SK-N-SH treated with all-trans-retinoic acid at 6 μM for 48 hours (cell line): ENCODE results near the gene CD200R1L.

Source experiments
- ATAC-seq: fragments of 200-7000 bp; cut with Tn5 transposase; 3 replicates; pipeline ENCODE4 v1.9.1; 2020; ENCODE audit warnings: mild to moderate bottlenecking, moderate library complexity
- ARNTL ChIP-seq: fragments of 450-650 bp; formaldehyde crosslinking; IDR thresholded peaks from 2 replicates; pipeline ENCODE4 v1.5.0; 2020; ENCODE audit warnings: low read depth, mild to moderate bottlenecking, moderate library complexity, borderline replicate concordance
- BACH2 ChIP-seq: fragments of 250-450 bp; sonication (Bioruptor Pico); IDR thresholded peaks from 2 replicates; pipeline ENCODE4 v1.9.0; 2021; ENCODE audit warnings: mild to moderate bottlenecking, borderline replicate concordance
- CSRNP3 ChIP-seq: fragments of 250-450 bp; sonication (Bioruptor Pico); IDR thresholded peaks from 2 replicates; pipeline ENCODE4 v1.5.1; 2021; ENCODE audit warnings: mild to moderate bottlenecking, moderate library complexity
- ESRRG ChIP-seq: fragments of 250-450 bp; sonication (Bioruptor Pico); IDR thresholded peaks from 2 replicates; pipeline ENCODE4 v1.6.1; 2021; ENCODE audit warnings: mild to moderate bottlenecking
- GLIS3 ChIP-seq: fragments of 250-450 bp; sonication (Bioruptor Pico); IDR thresholded peaks from 2 replicates; pipeline ENCODE4 v1.5.0; 2020; ENCODE audit warnings: mild to moderate bottlenecking, moderate library complexity
- ISL1 ChIP-seq: fragments of 250-450 bp; sonication (Bioruptor Pico); IDR thresholded peaks from 2 replicates; pipeline ENCODE4 v2.1.2; 2022; ENCODE audit warnings: mild to moderate bottlenecking, moderate library complexity
- OSR1 ChIP-seq: fragments of 250-450 bp; sonication (Bioruptor Pico); IDR thresholded peaks from 2 replicates; pipeline ENCODE4 v1.8.0; 2022; ENCODE audit warnings: moderate library complexity, mild to moderate bottlenecking, inconsistent platforms
- PATZ1 ChIP-seq: fragments of 250-450 bp; sonication (Bioruptor Pico); IDR thresholded peaks from 2 replicates; pipeline ENCODE4 v1.8.0; 2020; ENCODE audit warnings: mild to moderate bottlenecking, moderate library complexity, borderline replicate concordance
- POU6F1 ChIP-seq: fragments of 250-450 bp; sonication (Bioruptor Pico); IDR thresholded peaks from 2 replicates; pipeline ENCODE4 v1.8.0; 2021; ENCODE audit warnings: low read depth, mild to moderate bottlenecking, moderate library complexity, borderline replicate concordance
- PPARA ChIP-seq: fragments of 250-450 bp; sonication (Bioruptor Pico); IDR thresholded peaks from 2 replicates; pipeline ENCODE4 v1.5.0; 2020; ENCODE audit warnings: mild to moderate bottlenecking, borderline replicate concordance
- RARB ChIP-seq: fragments of 250-450 bp; sonication (Bioruptor Pico); IDR thresholded peaks from 2 replicates; pipeline ENCODE4 v1.8.0; 2021; ENCODE audit warnings: mild to moderate bottlenecking, moderate library complexity
- TCF4 ChIP-seq: fragments of 250-450 bp; sonication (Bioruptor Pico); IDR thresholded peaks from 2 replicates; pipeline ENCODE4 v1.8.0; 2021; ENCODE audit warnings: mild to moderate bottlenecking, moderate library complexity, borderline replicate concordance
- TOX ChIP-seq: fragments of 250-450 bp; sonication (Bioruptor Pico); IDR thresholded peaks from 2 replicates; pipeline ENCODE4 v1.8.0; 2021; ENCODE audit warnings: mild to moderate bottlenecking, moderate library complexity, borderline replicate concordance
- TSHZ2 ChIP-seq: fragments of 250-450 bp; sonication (Bioruptor Pico); IDR thresholded peaks from 2 replicates; pipeline ENCODE4 v1.5.0; 2020; ENCODE audit warnings: mild to moderate bottlenecking, moderate library complexity
- ZC3H10 ChIP-seq: fragments of 250-450 bp; sonication (Bioruptor Pico); IDR thresholded peaks from 2 replicates; pipeline ENCODE4 v1.5.1; 2021; ENCODE audit warnings: mild to moderate bottlenecking, moderate library complexity
- ZFP3 ChIP-seq: fragments of 250-450 bp; sonication (Bioruptor Pico); IDR thresholded peaks from 2 replicates; pipeline ENCODE4 v1.5.0; 2020; ENCODE audit warnings: mild to moderate bottlenecking, moderate library complexity
- ZFP30 ChIP-seq: fragments of 450-650 bp; formaldehyde crosslinking; IDR thresholded peaks from 2 replicates; pipeline ENCODE4 v1.5.0; 2022; ENCODE audit warnings: mild to moderate bottlenecking, moderate library complexity
- ZNF565 ChIP-seq: fragments of 450-650 bp; formaldehyde crosslinking; conservative IDR thresholded peaks from 2 replicates; pipeline ENCODE4 v1.5.0; 2020; ENCODE audit warnings: low read depth, mild to moderate bottlenecking, moderate library complexity
- ZNF70 ChIP-seq: fragments of 450-650 bp; formaldehyde crosslinking; IDR thresholded peaks from 2 replicates; pipeline ENCODE4 v1.5.0; 2020; ENCODE audit warnings: mild to moderate bottlenecking, moderate library complexity
- ZNF8 ChIP-seq: fragments of 450-650 bp; formaldehyde crosslinking; IDR thresholded peaks from 2 replicates; pipeline ENCODE4 v1.5.0; 2020; ENCODE audit warnings: mild to moderate bottlenecking, moderate library complexity

Gene CD200R1L

GRCh38 chr3:112822064-112823055 is 24.3 kb downstream of the CD200R1L start:
- TF ChIP-seq ZFP3 (CRISPR knock-in tag) (no peak), BACH2 (CRISPR knock-in tag) (no peak)
- ATAC-seq: no peak

GRCh38 chr3:112818289-112818688 is 28.4 kb downstream of the CD200R1L start:
- no peak for ATAC-seq
- TF ChIP-seq PATZ1 (no peak), ZC3H10 (no peak), TOX (CRISPR knock-in tag) (no peak), CSRNP3 (CRISPR knock-in tag) (no peak), ZFP30 (CRISPR knock-in tag) (no peak), GLIS3 (CRISPR knock-in tag) (no peak), ZNF70 (no peak), TCF4 (CRISPR knock-in tag) (no peak), BACH2 (CRISPR knock-in tag) (no peak)

- TF ChIP-seq ARNTL (CRISPR knock-in tag) (no peak), TSHZ2 (CRISPR knock-in tag) (no peak), ZNF8 (CRISPR knock-in tag) (no peak), CSRNP3 (CRISPR knock-in tag) (no peak), RARB (CRISPR knock-in tag) (no peak), OSR1 (CRISPR knock-in tag) (no peak), ZFP3 (CRISPR knock-in tag) (no peak), PPARA (CRISPR knock-in tag) (no peak), ISL1 (no peak), ESRRG (no peak), TCF4 (CRISPR knock-in tag) (no peak), POU6F1 (CRISPR knock-in tag) (no peak), ZC3H10 (no peak), PATZ1 (no peak), ZFP30 (CRISPR knock-in tag) (no peak), ZNF565 (CRISPR knock-in tag) (no peak), GLIS3 (CRISPR knock-in tag) (no peak), ZNF70 (no peak), TOX (CRISPR knock-in tag) (no peak)
- no peak for ATAC-seq
These were observed 28.9 kb downstream of the CD200R1L start for GRCh38 chr3:112817797-112818196.
